HG02943 (cell line): ENCODE measurements around the gene KDM7A.
"Not testable (repeated sequence)": the region's sequence is repeated elsewhere in the genome, so short reads cannot be mapped to it uniquely, and the experiment has no call there.

ENCODE experiments used
- ATAC-seq: cut with Tn5 transposase; IDR thresholded peaks from one replicate; pipeline ENCODE4 v1.9.1; 2021; ENCODE audit warnings: mild to moderate bottlenecking, low read depth, moderate library complexity; ENCODE audit not compliant: unreplicated experiment

KDM7A gene

GRCh38 chr7:140162081-140162480 is 14.7 kb downstream of the KDM7A start:
- ATAC-seq, result not testable (repeated sequence)

GRCh38 chr7:140161047-140161446 is 15.7 kb downstream of the KDM7A start:
- ATAC-seq, result no peak

GRCh38 chr7:140160308-140160707 is 16.5 kb downstream of the KDM7A start:
- ATAC-seq, result no peak

- ATAC-seq, result no peak
Measured at GRCh38 chr7:140159497-140159896, 17.3 kb downstream of the KDM7A start.

DNA sequence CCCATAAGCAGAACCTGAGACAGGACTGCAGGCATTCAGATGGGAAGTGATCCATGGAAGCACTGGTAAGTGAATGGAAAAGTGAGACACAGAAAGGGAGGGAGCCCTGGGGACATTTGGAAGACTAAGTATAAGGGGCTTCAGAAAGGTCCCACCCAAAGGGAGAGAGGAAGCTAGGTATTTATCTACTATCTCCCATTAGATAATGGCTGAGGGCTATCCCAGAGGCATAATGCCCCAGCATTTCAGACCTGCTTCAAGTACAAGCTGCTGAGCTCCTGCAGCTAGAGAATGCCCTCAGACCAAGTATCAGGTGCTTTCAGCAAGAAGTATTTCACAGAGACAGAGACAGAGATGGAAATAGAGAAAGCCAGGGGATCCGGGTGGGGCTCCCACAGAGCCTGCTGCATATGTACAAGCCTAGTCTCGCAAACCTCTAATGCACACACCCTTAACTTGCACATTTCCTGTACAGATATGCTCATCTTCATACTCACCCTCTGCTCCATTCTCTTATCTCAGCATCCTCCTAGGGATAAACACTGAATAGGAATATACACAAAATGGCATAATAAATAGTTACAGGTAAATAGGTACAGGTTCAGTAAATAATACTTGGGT is 20.2 kb downstream of the KDM7A start:
- no peak for ATAC-seq

- ATAC-seq, result no peak
Measured at GRCh38 chr7:140155428-140155827, 21.4 kb downstream of the KDM7A start.

DNA sequence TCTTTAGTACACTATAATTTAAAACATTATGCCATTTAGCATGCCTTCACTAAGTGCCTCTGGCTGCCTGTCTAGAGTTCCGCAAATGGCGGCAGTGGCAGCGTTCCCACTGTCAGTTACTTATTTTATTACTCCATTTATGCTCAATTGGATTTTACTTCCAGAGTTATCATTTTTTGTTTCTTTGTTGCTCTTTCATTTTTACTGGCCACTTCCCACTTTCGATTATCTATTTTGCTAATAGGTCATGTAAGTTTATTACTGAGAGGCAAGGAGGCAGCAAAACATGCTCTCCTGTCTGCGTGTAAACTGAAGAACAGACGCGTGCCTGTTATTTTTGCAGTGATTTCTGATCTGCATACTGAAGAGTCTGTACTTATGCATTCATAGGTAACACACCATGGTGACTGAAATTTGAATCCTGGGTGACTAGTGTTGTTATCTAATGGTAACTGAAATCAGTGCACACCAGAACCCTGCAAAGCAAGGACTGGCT is 23.1 kb downstream of the KDM7A start:
- no peak for ATAC-seq

DNA sequence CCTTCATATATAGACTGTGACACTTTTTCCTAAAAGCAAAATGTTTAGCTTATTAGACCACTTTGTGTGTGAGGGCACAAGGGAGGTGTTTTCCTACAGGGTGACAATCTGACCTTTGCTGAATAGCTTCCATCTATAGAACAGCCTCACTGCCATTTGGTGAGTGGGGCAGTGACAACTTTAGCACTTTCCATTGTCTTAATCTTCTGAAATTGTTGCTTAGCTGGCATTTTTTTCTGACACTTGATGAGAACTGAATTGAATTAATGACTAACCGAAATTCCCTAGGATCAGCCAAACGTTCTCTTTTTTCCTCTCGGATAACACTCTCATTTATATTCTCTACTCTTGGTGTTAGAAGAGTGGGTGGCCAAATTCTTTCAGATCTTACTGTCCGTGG is 30.2 kb downstream of the KDM7A start:
- no peak for ATAC-seq

- no peak for ATAC-seq
Measured at GRCh38 chr7:140145709-140146108, 31.1 kb downstream of the KDM7A start.

- ATAC-seq, result no peak
Measured at GRCh38 chr7:140144821-140145220, 32.0 kb downstream of the KDM7A start.

DNA sequence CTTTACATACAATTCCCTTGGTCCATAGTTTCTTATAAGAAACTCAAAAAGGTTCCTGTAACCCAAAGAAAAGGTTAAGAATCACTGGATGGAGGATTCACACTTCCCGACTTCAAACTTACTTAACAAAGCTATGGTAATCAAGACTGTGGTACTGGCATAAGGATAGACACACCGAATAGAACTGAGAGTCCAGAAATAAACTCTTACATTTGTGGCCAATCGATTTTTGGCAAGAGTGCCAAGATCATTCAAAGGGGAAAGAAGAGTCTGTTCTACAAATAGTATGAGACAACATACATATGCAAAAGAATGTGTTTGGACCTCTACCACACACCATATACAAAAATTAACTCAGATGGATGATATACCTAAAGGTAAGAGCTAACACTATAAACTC is 32.8 kb downstream of the KDM7A start:
- ATAC-seq, result no peak

DNA sequence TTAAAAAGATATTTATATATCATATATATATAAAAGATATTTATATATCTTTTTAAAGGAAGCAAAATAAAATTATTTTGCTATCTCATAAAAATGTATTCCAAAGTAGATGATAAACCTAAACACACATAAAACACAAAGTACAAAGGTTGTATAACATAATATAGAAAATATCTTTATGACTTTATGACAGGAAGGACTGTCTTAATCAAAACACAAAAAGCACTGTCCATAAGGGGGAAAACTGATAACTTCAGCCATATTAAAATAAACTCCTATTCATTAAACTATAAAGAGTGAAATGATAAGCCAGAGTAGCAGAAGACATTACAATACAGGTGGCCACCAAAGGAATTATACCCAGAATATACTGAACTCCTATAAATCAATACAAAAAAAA is 34.8 kb downstream of the KDM7A start:
- ATAC-seq, result no peak

DNA sequence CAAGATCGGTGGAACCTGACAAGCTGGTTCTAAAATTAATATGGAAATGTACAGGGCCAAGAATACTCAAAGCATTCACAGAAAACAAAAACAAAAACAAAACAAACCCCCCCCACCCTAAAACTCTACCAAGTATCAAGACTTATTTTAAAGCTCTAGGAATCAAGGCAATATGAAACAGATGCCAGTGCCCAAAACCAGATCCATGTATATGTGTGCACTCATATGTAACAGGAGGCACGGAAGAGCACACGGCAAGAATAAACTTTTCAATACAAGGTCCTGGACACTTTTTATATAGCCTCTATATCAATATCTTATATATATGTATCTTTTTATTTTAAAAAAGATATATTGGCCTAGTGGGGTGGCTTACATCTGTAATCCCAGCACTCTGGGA is 35.5 kb downstream of the KDM7A start:
- no peak for ATAC-seq

DNA sequence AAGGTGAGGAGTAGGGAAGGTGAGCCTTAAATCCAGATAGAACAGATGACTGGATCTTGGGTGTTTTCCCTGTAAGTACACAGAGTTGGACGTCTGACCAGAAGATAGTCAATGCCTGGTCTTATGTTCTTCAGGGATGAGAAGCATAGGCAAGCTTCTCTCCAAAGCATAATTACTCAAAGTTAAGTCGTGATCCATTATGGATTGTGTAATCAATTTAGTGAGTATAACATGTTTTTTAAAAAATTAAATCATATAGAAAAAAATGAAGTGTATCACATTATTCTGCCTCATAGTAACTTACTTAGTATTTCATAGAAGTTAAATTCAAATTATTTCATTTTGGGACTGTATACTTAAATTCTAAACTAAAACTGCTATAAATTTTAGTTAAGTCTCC is 39.7 kb downstream of the KDM7A start:
- ATAC-seq, result no peak

GRCh38 chr7:140136073-140136472 is 40.7 kb downstream of the KDM7A start:
- no peak for ATAC-seq

GRCh38 chr7:140134039-140134438 is 42.7 kb downstream of the KDM7A start:
- ATAC-seq, result no peak

DNA sequence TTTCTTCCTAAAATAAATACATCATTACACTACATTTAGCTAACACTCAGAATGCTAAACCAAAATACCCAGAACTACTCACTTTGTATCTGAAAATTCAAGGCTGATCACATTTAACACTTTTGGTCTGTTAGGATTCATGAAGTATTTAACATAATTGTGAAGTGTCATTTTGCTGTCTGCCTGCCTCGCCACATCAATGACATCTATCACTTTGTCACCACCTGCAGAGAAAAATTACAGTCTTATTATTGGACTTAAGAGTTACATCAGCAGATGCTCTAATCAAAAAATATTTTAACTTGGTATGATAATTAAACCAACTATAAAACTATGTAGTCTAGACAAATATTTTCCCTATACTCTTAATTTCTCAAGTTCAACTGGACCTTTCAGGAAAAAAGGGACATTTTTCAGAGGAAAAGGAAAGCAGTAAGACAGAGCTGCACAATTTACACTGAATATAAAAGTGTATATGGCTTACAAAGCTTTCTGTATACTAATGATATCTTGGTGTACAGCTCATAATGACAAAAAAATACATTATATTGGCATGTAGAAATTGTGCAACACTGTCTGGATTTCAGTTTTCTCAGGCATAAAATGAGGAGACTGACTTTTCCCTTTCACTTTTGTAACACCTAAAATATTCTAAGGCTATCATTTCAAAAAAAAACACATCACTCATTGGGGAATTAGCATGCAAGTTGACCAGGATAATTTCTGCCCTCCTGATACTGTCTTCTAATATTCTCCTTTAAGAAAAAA is 49.2 kb downstream of the KDM7A start:
- no peak for ATAC-seq

- no peak for ATAC-seq
Measured at GRCh38 chr7:140126435-140127034, 50.2 kb downstream of the KDM7A start.

DNA sequence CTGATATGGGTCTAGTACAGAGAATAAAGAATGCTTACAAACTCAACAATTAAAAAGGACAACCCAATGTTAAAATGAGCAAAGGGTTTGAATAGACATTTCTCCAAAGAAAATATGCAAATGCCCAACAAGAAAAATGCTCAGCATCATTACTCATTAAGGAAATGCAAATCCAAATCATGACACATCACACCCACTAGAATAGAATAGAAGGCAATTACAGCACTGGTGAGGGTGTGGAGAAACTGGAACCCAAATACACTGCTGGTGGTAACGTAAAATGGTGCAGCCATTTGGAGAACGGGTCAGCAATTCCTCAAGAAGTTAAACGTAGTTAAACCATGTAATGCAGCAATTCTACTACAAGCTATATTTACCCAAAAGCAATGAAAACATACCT is 53.8 kb downstream of the KDM7A start:
- no peak for ATAC-seq

GRCh38 chr7:140121326-140121725 is 55.5 kb downstream of the KDM7A start:
- ATAC-seq, result no peak

DNA sequence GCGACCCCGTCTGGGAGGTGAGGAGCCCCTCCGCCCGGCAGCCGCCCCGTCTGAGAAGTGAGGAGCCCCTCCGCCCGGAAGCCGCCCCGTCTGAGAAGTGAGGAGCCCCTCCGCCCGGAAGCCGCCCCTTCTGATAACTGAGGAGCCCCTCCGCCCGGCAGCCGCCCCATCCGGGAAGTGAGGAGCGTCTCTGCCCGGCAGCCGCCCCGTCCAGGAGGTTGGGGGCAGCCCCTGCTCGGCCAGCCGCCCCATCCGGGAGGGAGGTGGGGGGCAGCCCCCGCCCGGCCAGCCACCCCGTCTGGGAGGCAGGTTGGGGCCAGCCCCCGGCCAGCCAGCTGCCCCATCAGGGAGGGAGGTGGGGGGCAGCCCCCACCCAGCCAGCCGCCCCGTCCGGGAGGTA is 62.0 kb downstream of the KDM7A start:
- ATAC-seq, result not testable (repeated sequence)

DNA sequence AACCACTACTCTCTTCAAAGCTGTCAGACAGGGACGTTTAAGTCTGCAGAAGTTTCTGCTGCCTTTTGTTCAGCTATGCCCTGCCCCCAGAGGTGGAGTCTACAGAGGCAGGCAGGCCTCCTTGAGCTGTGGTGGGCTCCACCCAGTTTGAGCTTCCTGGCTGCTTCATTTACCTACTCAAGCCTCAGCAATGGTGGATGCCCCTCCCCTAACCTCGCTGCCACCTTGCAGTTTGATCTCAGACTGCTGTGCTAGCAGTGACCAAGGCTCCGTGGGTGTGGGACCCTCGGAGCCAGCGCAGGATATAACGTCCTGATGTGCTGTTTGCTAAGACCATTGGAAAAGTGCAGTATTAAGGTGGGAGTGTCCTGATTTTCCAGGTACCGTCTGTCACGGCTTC is 68.0 kb downstream of the KDM7A start:
- ATAC-seq, result not testable (repeated sequence)
